Measurements from ENCODE around the gene TNF.
A peak's percentile ranks its signal among the peaks of the same experiment; 100 is the strongest.

Gene TNF

GRCh38 chr6:31574106-31575061 is 981 bp upstream of the TNF start:
- no peak for DNase-seq (ENCODE audit: low spot score)
- H3K27ac ChIP-seq, result peak overlapping the region in 1 of 2 donors; percentile 22
- TF ChIP-seq CTCF (IDR thresholded peaks at IDR 0.05), result no peak
- H3K4me3 ChIP-seq, result no peak overlapping the region

GRCh38 chr6:31575952-31576685 is 754 bp downstream of the TNF start:
- H3K4me3 ChIP-seq, result peak overlapping the region; percentile 62
- no peak for TF ChIP-seq CTCF (IDR thresholded peaks at IDR 0.05)
- H3K27ac ChIP-seq, result no peak overlapping the region
- DNase-seq (ENCODE audit: low spot score), result no peak

GRCh38 chr6:31576897-31577578 is 1.7 kb downstream of the TNF start:
- Histone ChIP-seq H3K4me3 (no peak overlapping the region), H3K27ac (no peak overlapping the region)
- no peak for TF ChIP-seq CTCF (IDR thresholded peaks at IDR 0.05)
- no peak for DNase-seq (ENCODE audit: low spot score)

- Histone ChIP-seq H3K27ac (no peak overlapping the region), H3K4me3 (no peak overlapping the region)
- no peak for DNase-seq (ENCODE audit: low spot score)
- no peak for TF ChIP-seq CTCF (IDR thresholded peaks at IDR 0.05)
Measured at GRCh38 chr6:31577579-31577966, 2.2 kb downstream of the TNF start.

GRCh38 chr6:31578184-31579118 is 3.1 kb downstream of the TNF start:
- no peak overlapping the region for H3K4me3 ChIP-seq
- DNase-seq (ENCODE audit: low spot score), result no peak
- no peak for TF ChIP-seq CTCF (IDR thresholded peaks at IDR 0.05)
- H3K27ac ChIP-seq, result no peak overlapping the region

GRCh38 chr6:31579119-31579505 is 3.7 kb downstream of the TNF start:
- Histone ChIP-seq H3K4me3 (no peak overlapping the region), H3K27ac (no peak overlapping the region)
- TF ChIP-seq CTCF (IDR thresholded peaks at IDR 0.05), result no peak
- no peak for DNase-seq (ENCODE audit: low spot score)

Measured in coronary artery (tissue), 2 donors.